ENCODE measurements around the gene RBKS. TPM values are rescaled to one million over a fixed set of nuclear protein-coding genes. Genes with fewer than 3 reads are reported as not detected.
"Not testable (repeated sequence)": the region's sequence is repeated elsewhere in the genome, so short reads cannot be mapped to it uniquely, and the experiment has no call there.

RBKS gene
- total and polyA plus RNA-seq, 12 donors: 0.88 to 9.1 (median 5.0) TPM

GRCh38 chr2:27752551-27753237, 137.5 kb downstream of the RBKS start:
- Histone ChIP-seq H3K9me3 (peaks cover 0 to 13% (median 0%) of the 10 kb centered on the region in 11 donors), H3K27me3 (no peaks in the 10 kb centered on the region), H3K27ac (peak overlapping the region in 1 of 10 donors; percentile 34), H3K4me1 (peaks cover 0 to 21% (median 11%) of the 10 kb centered on the region in 9 donors), H3K36me3 (no peaks in the 10 kb centered on the region), H3K4me3 (peak overlapping the region in 1 of 10 donors; percentile 34)
- ATAC-seq: no peak
- no peak for DNase-seq
- intact Hi-C loops (cut with DNase I): loop anchor here in 6 of 10 donors (2.0 to 10.0 kb wide), 4 partner anchors 695 to 702 kb away; no protein-coding TSS in a partner anchor
- TF ChIP-seq CTCF (IDR thresholded peaks at IDR 0.05): no peak
- WGBS, 2 donors: 69 to 71% methylated on average over 15 to 16 of the region's 16 CpGs

- Histone ChIP-seq H3K27me3 (no peaks in the 10 kb centered on the region), H3K27ac (no peak overlapping the region), H3K4me3 (no peak overlapping the region), H3K9me3 (peaks cover 0 to 13% (median 0%) of the 10 kb centered on the region in 11 donors), H3K4me1 (peaks cover 0 to 10% (median 2%) of the 10 kb centered on the region in 9 donors), H3K36me3 (no peaks in the 10 kb centered on the region)
- no peak for TF ChIP-seq CTCF (IDR thresholded peaks at IDR 0.05)
- WGBS, 2 donors: 89 to 93% methylated on average over 6 of the region's 6 CpGs
- DNase-seq: no peak
- ATAC-seq: no peak
- intact Hi-C loops (cut with DNase I): loop anchor here in 5 of 10 donors (5.0 to 10.0 kb wide), 3 partner anchors 696 to 703 kb away; no protein-coding TSS in a partner anchor
These were observed 138.8 kb downstream of the RBKS start for GRCh38 chr2:27751377-27751776.

- H3K4me1 ChIP-seq; H3K4me3 ChIP-seq; ATAC-seq; H3K27me3 ChIP-seq; intact Hi-C loops (cut with DNase I); DNase-seq; H3K27ac ChIP-seq; H3K36me3 ChIP-seq: not testable (repeated sequence)
- WGBS, 2 donors: 87 to 91% methylated on average over 2 of the region's 2 CpGs
- H3K9me3 ChIP-seq: peaks cover 0 to 13% (median 0%) of the 10 kb centered on the region in 11 donors
These were observed 141.2 kb downstream of the RBKS start for GRCh38 chr2:27748803-27749554.

- intact Hi-C loops (cut with DNase I): no loop called here
- peaks cover 0 to 7% (median 0%) of the 10 kb centered on the region in 9 donors for H3K4me1 ChIP-seq
- no peaks in the 10 kb centered on the region for H3K27me3 ChIP-seq
- WGBS, 2 donors: 62 to 66% methylated on average over 6 of the region's 6 CpGs
- peak in 6 of 8 donors; percentile 64 to 94 (median 76) for ATAC-seq
- no peak for TF ChIP-seq CTCF (IDR thresholded peaks at IDR 0.05)
- no peak overlapping the region for H3K4me3 ChIP-seq
- peak overlapping the region in 1 of 10 donors; percentile 35 for H3K27ac ChIP-seq
- H3K9me3 ChIP-seq: peaks cover 0 to 13% (median 0%) of the 10 kb centered on the region in 11 donors
- no peak for DNase-seq
- no peaks in the 10 kb centered on the region for H3K36me3 ChIP-seq
These were observed 142.3 kb downstream of the RBKS start for GRCh38 chr2:27747827-27748352.

Measured in heart right ventricle (tissue), 16 donors.